ENCODE results near the gene MRPS26. TPM values are rescaled to one million over a fixed set of nuclear protein-coding genes. Genes with fewer than 3 reads are reported as not detected.

The MRPS26 gene
- total RNA-seq, 1 experiment from 2014 or later = 105 TPM

DNA sequence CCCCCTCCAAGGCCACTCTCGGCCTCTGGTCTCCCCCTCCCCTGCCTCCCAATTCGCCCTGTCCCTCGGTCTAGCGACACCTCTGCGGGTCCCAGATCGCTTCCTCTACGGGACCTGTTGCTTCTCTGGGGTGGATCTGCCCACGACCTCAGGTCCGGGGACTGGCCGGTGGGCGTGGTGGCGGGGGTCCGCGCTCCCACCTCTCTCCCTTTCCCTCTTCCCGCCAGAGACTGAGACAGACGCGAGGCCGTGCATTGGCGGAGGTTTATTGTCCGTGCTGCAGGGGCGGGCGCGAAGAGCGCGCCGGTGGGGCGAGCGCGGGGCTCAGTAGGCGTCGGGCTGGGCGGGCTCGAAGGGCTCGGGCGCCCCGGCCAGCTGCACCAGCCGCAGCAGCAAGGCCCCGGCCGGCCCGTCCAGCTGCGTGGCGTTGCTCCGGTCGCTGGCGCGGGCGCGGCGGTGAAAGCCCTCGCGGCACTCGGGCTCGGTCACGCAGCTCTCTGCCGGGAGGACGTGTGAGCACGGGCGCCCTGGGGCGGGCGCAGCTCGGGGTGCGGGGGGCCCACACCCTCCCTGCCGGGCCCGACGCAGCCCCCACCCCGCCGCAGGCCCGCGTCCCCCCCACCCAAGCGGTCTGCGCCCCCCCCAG lies 36.6 kb downstream of the MRPS26 start:
- DNase-seq (ENCODE audit: low spot score) (peak; percentile 24), ATAC-seq (peak; percentile 29)
- no peaks in the 10 kb centered on the region for H3K36me3 Mint-ChIP-seq
- peak overlapping the region; percentile 64 for H3K4me3 Mint-ChIP-seq
- no peak overlapping the region for H3K27ac Mint-ChIP-seq
- H3K9me3 Mint-ChIP-seq = no peaks in the 10 kb centered on the region
- TF ChIP-seq NR2C2 (CRISPR knock-in tag; IDR thresholded peaks at IDR 0.05) (no peak), JUN (CRISPR knock-in tag; IDR thresholded peaks at IDR 0.05) (0 out of 2 replicates have a peak, but pooled peaks have one; percentile 34), FOXP1 (CRISPR knock-in tag; IDR thresholded peaks at IDR 0.05; ENCODE audit: borderline replicate concordance) (peak; percentile 18; the same call in 1 of the 2 replicates), PREB (CRISPR knock-in tag; IDR thresholded peaks at IDR 0.05; ENCODE audit: borderline replicate concordance) (no peak)
- H3K27me3 Mint-ChIP-seq (ENCODE audit: low read depth) = peaks cover 59% of the 10 kb centered on the region
- peaks cover 7% of the 10 kb centered on the region; the same call in 1 of the 2 replicates for H3K4me1 Mint-ChIP-seq
- ChIA-PET POLR2A (interaction anchor here (1.1 kb wide), 1 partner anchor 9 kb away, joined by 4 read pairs; no protein-coding TSS in a partner anchor), CTCF (interaction anchor here (1.0 to 1.5 kb wide), 2 partner anchors 13 to 234 kb away, joined by 5 read pairs; no protein-coding TSS in a partner anchor)

GRCh38 chr20:3082955-3083952 lies 37.4 kb downstream of the MRPS26 start:
- Mint-ChIP-seq H3K36me3 (no peaks in the 10 kb centered on the region), H3K27me3 (ENCODE audit: low read depth) (peaks cover 55% of the 10 kb centered on the region), H3K4me3 (peak overlapping the region; percentile 60), H3K27ac (no peak overlapping the region), H3K9me3 (no peaks in the 10 kb centered on the region), H3K4me1 (peaks cover 7% of the 10 kb centered on the region; the same call in 1 of the 2 replicates)
- CTCF ChIA-PET = interaction anchor here (1.0 to 1.5 kb wide), 2 partner anchors 14 to 234 kb away, joined by 5 read pairs; no protein-coding TSS in a partner anchor
- POLR2A ChIA-PET = interaction anchor here (1.1 kb wide), 1 partner anchor 10 kb away, joined by 4 read pairs; no protein-coding TSS in a partner anchor
- TF ChIP-seq ELF4 (CRISPR knock-in tag; IDR thresholded peaks at IDR 0.05; ENCODE audit: low read depth) (no peak), CREB1 (CRISPR knock-in tag; IDR thresholded peaks at IDR 0.05) (0 out of 2 replicates have a peak, but pooled peaks have one; percentile 10), MAX (CRISPR knock-in tag; IDR thresholded peaks at IDR 0.05) (0 out of 2 replicates have a peak, but pooled peaks have one; percentile 45)
- DNase-seq (ENCODE audit: low spot score) (peak; percentile 48), ATAC-seq (peak; percentile 77)

GRCh38 chr20:3084283-3084985 lies 38.6 kb downstream of the MRPS26 start, which contains the start of gene AVP:
TSS of gene AVP (minus strand) at chr20:3084724. CDS start at chr20:3084674, 50 bp downstream.
- Mint-ChIP-seq H3K4me1 (peaks cover 7% of the 10 kb centered on the region; the same call in 1 of the 2 replicates), H3K36me3 (no peaks in the 10 kb centered on the region), H3K9me3 (no peaks in the 10 kb centered on the region), H3K27me3 (ENCODE audit: low read depth) (peaks cover 47% of the 10 kb centered on the region), H3K4me3 (peak within 1 kb of the TSS; percentile 60), H3K27ac (no peak within 1 kb of the TSS)
- CTCF ChIA-PET = interaction anchor here (1.5 kb wide), 1 partner anchor 15 kb away, joined by 5 read pairs; no protein-coding TSS in a partner anchor
- DNase-seq (ENCODE audit: low spot score) (no peak), ATAC-seq (no peak)
- POLR2A ChIA-PET = no interaction called here
- TF ChIP-seq IRF1 (CRISPR knock-in tag; IDR thresholded peaks at IDR 0.05) (no peak), HMGA2 (CRISPR knock-in tag; IDR thresholded peaks at IDR 0.05) (no peak), ZBTB21 (CRISPR knock-in tag; IDR thresholded peaks at IDR 0.05; ENCODE audit: borderline replicate concordance) (no peak), ESRRA (CRISPR knock-in tag; IDR thresholded peaks at IDR 0.05; ENCODE audit: borderline replicate concordance) (no peak), TP53 (CRISPR knock-in tag; IDR thresholded peaks at IDR 0.05) (no peak), OVOL2 (CRISPR knock-in tag; IDR thresholded peaks at IDR 0.05; ENCODE audit: borderline replicate concordance) (no peak), NR3C1 (CRISPR knock-in tag; conservative IDR thresholded peaks at IDR 0.05; ENCODE audit: low read depth) (no peak)
- TF ChIP-seq, protein P1, sequence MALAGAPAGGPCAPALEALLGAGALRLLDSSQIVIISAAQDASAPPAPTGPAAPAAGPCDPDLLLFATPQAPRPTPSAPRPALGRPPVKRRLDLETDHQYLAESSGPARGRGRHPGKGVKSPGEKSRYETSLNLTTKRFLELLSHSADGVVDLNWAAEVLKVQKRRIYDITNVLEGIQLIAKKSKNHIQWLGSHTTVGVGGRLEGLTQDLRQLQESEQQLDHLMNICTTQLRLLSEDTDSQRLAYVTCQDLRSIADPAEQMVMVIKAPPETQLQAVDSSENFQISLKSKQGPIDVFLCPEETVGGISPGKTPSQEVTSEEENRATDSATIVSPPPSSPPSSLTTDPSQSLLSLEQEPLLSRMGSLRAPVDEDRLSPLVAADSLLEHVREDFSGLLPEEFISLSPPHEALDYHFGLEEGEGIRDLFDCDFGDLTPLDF (CRISPR knock-in tag; IDR thresholded peaks at IDR 0.05) = no peak
- TF ChIP-seq, protein P2, sequence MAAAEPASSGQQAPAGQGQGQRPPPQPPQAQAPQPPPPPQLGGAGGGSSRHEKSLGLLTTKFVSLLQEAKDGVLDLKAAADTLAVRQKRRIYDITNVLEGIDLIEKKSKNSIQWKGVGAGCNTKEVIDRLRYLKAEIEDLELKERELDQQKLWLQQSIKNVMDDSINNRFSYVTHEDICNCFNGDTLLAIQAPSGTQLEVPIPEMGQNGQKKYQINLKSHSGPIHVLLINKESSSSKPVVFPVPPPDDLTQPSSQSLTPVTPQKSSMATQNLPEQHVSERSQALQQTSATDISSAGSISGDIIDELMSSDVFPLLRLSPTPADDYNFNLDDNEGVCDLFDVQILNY (CRISPR knock-in tag; IDR thresholded peaks at IDR 0.05) = no peak
- TF ChIP-seq, protein P3, sequence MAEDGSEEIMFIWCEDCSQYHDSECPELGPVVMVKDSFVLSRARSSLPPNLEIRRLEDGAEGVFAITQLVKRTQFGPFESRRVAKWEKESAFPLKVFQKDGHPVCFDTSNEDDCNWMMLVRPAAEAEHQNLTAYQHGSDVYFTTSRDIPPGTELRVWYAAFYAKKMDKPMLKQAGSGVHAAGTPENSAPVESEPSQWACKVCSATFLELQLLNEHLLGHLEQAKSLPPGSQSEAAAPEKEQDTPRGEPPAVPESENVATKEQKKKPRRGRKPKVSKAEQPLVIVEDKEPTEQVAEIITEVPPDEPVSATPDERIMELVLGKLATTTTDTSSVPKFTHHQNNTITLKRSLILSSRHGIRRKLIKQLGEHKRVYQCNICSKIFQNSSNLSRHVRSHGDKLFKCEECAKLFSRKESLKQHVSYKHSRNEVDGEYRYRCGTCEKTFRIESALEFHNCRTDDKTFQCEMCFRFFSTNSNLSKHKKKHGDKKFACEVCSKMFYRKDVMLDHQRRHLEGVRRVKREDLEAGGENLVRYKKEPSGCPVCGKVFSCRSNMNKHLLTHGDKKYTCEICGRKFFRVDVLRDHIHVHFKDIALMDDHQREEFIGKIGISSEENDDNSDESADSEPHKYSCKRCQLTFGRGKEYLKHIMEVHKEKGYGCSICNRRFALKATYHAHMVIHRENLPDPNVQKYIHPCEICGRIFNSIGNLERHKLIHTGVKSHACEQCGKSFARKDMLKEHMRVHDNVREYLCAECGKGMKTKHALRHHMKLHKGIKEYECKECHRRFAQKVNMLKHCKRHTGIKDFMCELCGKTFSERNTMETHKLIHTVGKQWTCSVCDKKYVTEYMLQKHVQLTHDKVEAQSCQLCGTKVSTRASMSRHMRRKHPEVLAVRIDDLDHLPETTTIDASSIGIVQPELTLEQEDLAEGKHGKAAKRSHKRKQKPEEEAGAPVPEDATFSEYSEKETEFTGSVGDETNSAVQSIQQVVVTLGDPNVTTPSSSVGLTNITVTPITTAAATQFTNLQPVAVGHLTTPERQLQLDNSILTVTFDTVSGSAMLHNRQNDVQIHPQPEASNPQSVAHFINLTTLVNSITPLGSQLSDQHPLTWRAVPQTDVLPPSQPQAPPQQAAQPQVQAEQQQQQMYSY (CRISPR knock-in tag; IDR thresholded peaks at IDR 0.05) = no peak
- TF ChIP-seq, protein P4, sequence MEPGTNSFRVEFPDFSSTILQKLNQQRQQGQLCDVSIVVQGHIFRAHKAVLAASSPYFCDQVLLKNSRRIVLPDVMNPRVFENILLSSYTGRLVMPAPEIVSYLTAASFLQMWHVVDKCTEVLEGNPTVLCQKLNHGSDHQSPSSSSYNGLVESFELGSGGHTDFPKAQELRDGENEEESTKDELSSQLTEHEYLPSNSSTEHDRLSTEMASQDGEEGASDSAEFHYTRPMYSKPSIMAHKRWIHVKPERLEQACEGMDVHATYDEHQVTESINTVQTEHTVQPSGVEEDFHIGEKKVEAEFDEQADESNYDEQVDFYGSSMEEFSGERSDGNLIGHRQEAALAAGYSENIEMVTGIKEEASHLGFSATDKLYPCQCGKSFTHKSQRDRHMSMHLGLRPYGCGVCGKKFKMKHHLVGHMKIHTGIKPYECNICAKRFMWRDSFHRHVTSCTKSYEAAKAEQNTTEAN (CRISPR knock-in tag; IDR thresholded peaks at IDR 0.05) = no peak

Data from WTC11 (cell line).